AG04449 (cell line): ENCODE results near the gene MAGED2.
"Not testable (repeated sequence)": the region's sequence is repeated elsewhere in the genome, so short reads cannot be mapped to it uniquely, and the experiment has no call there.

Source experiments
- CTCF ChIA-PET: fragments of 350-600 bp; formaldehyde crosslinking; extraction: SDS; loops from one replicate; lab custom pipeline; 2021; ENCODE audit warnings: antibody characterized with exemption; lab: Yijun Ruan, JAX
- POLR2A ChIA-PET: fragments of 400-600, 350-600 bp; formaldehyde crosslinking; extraction: SDS; loops from one replicate; lab custom pipeline; 2020; ENCODE audit warnings: antibody characterized with exemption, inconsistent platforms; lab: Yijun Ruan, JAX
- DNase-seq: peaks from one replicate; pipeline ENCODE4 v3.0.0-alpha.2; 2010; ENCODE audit warnings: low read depth, low spot score
- H3K4me3 ChIP-seq: 2 replicates; pipeline ENCODE4 v1.5.1; 2011; ENCODE audit warnings: low read depth, mild to moderate bottlenecking, control low read depth, low read length
- TF ChIP-seq, protein P1 (sequence below): IDR thresholded peaks from one replicate; pipeline ENCODE4 v1.5.1; 2011; ENCODE audit warnings: mild to moderate bottlenecking, moderate library complexity, low read length, control low read depth, inconsistent platforms; ENCODE audit not compliant: insufficient read depth; ENCODE audit errors: missing control alignments

MAGED2 gene, protein sequence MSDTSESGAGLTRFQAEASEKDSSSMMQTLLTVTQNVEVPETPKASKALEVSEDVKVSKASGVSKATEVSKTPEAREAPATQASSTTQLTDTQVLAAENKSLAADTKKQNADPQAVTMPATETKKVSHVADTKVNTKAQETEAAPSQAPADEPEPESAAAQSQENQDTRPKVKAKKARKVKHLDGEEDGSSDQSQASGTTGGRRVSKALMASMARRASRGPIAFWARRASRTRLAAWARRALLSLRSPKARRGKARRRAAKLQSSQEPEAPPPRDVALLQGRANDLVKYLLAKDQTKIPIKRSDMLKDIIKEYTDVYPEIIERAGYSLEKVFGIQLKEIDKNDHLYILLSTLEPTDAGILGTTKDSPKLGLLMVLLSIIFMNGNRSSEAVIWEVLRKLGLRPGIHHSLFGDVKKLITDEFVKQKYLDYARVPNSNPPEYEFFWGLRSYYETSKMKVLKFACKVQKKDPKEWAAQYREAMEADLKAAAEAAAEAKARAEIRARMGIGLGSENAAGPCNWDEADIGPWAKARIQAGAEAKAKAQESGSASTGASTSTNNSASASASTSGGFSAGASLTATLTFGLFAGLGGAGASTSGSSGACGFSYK

DNA sequence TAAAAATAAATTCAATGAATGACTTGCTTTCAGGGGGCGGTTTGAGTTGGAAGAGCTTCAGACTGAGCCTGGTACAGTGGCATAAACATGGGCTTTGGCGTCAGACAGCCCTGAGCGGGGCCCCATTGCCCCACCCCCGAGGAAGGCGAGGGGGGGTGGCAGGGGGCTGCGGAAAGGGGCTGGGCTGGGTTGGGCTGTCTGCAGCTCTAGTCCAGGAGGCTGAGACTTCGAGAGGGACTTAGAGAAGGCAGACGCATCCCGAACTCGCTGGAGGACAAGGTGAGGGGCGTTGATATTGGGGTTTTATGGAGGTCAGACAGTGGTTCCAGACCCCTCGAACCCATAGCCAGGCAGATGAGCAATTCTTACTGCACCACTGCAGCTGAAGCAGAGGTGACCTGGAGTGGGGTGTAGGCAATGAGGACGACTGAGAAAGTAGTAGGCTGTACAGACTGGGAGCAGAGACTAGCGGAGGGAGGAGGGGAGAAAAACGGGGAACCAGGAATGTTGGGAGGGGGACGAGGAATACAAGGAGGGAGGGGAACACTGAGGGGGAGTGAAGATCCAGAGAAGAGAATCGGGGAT, at the start of gene MAGED2:
Gene MAGED2, plus strand, starts transcription at position 222 of the 585 bp plus-strand sequence. CDS start 1,587 bp downstream, outside the sequence.
- TF ChIP-seq, protein P1, sequence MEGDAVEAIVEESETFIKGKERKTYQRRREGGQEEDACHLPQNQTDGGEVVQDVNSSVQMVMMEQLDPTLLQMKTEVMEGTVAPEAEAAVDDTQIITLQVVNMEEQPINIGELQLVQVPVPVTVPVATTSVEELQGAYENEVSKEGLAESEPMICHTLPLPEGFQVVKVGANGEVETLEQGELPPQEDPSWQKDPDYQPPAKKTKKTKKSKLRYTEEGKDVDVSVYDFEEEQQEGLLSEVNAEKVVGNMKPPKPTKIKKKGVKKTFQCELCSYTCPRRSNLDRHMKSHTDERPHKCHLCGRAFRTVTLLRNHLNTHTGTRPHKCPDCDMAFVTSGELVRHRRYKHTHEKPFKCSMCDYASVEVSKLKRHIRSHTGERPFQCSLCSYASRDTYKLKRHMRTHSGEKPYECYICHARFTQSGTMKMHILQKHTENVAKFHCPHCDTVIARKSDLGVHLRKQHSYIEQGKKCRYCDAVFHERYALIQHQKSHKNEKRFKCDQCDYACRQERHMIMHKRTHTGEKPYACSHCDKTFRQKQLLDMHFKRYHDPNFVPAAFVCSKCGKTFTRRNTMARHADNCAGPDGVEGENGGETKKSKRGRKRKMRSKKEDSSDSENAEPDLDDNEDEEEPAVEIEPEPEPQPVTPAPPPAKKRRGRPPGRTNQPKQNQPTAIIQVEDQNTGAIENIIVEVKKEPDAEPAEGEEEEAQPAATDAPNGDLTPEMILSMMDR, result no peak
- peak within 1 kb of the TSS; percentile 73 for H3K4me3 ChIP-seq
- ChIA-PET POLR2A (interaction anchor here (0.7 to 1.5 kb wide), 3 partner anchors 114 to 246 kb away, joined by 3 to 8 read pairs (median 3); partner anchors contain the start of gene APEX2), CTCF (no interaction called here)
- no peak for DNase-seq

DNA sequence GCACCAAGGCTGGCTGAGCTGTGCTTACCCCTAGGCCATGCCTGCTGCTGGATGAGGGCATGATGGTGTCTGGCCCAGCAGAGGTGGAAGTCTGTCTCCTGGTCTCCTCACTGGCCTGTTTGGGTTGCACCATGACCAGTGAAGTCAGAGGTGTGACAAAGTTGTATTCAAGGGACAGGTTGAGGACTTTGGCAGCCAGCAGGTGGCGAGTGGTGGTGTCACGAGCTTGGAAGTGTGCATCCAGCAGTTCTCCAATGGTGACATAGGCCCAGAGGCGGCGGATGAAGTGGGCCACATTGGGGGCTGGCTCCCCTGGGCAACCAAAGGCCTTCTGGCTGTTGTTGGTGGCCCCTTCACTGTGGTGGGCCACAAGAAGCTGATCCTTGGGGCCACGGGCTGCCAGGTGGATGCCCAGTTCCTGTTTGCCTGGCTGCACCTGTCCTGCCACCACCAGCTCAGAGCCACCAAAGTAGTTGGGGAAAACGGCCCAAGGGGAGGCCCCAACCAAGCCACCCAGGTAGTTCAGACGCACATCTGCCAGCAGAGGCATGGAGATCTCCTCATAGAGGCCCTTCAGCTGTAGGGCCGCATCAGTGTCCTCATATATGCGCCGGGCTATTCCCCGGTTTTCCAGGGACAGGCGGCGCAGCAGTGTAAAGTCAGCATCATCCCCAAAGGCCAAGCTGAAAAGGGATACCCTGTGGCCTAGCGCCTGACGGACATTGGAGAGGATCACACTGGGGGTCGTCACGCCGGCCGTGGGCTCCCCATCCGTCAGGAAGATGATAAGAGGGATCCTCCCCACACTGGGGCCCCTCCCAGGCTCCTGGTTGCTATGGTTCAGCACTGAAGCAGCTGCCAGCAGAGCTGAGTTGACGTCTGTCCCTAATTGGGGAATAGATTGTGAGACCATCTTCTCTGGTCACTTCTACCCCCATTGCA, 49.2 kb upstream of the MAGED2 start:
- TF ChIP-seq, protein P1, result no peak
- ChIA-PET CTCF (no interaction called here), POLR2A (no interaction called here)
- no peak for DNase-seq
- H3K4me3 ChIP-seq, result no peak overlapping the region

DNA sequence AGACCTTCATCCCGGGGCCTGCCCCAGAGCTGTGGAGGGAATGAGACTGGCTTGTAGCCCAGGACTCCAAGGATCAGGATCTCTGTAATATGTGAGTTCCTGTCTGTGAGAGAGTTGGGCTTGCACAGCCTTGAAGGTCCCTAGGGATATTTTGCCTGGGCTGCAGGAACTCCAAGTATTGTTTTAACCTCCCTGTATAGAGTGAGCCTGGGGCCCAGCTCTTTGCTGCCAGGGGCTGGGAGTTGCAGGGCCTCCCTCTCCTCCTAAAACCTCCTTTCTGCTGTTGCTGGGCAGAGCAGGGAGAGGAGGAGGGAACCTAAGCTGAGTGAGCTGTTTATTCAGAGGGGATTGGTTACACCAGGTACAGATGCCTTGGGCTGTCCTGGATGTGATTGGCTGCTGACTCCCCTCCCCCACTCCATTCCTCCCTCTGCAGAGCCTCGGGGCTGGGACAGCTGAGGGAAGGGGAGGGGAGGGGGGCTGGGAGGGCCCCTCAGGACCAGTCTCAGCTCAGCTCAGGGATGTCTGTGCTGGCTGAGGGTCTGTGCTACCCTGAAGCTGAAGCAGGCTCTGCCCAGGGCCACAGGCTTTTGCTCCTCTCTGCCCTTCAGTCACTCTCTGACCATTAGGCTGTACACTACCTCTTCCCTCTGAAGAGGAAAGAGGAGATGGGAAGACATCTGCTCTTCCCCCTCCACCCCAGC, 33.0 kb upstream of the MAGED2 start:
- CTCF ChIA-PET, H3K4me3 ChIP-seq, POLR2A ChIA-PET: not testable (repeated sequence)
- peak; percentile 31 for DNase-seq

DNA sequence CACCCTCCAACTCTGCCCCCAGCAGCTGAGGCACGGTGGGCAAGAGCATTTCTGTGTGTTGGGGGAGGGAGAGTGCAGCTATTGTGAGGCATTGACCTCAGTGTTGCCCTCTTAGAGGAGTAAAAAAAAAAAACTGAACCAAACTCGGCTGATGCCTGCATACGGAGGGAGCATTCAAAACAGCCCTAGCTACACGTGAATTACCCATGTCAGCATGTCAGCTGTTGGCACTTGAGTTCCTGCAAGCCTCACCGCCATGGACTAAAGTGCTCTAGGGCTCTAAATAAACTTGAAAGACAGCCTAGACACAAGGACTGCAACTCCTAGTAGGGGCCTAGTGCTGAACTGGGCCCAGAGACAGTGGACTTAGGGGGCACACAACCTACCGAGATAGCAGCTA, 31.5 kb upstream of the MAGED2 start:
- no peak for DNase-seq
- ChIA-PET CTCF (no interaction called here), POLR2A (no interaction called here)
- no peak overlapping the region for H3K4me3 ChIP-seq
- TF ChIP-seq, protein P1, result no peak

DNA sequence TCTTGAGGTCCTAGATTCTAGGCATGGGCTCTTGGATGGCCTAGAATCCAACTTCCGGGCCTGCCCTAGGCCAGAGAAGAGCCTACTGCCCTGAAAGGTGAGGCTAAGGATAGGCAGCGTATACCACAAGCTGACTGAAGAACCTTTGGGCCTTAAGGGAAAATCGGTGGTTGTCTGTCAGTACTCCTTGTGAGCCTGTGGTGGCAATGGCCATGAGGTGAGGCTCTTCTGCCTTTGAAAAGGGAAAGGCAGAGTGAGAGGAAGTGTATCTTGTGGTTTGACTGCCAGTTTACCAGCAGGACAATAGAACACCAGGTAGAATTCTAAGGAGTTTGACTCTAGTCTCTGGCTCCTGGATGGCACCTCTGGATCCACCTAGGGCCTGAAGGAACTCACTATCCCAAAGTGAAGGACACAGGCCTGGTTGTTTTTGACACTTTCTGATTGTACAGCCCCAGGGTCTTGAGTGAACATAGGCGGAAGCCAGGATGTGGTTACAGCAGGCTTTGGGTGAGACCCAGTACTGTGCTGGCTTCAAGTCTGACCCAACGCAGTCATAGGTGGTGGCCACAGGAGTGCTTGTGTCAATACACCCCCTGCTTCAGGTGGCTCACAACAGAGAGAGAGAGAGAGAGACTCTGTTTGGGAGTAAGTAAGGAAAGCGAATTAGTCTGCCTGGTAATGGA, 30.4 kb upstream of the MAGED2 start:
- POLR2A ChIA-PET, result no interaction called here
- CTCF ChIA-PET, result no interaction called here
- TF ChIP-seq, protein P1, result no peak
- DNase-seq, result no peak
- no peak overlapping the region for H3K4me3 ChIP-seq
